HEK293 (cell line): Measurements from ENCODE around the gene SMIM26.
A peak's percentile ranks its signal among the peaks of the same experiment; 100 is the strongest.

Experiments used
- GLIS2 ChIP-seq: fragments of 450-650 bp; formaldehyde crosslinking; IDR thresholded peaks from 2 replicates; pipeline ENCODE4 v1.5.1; 2016; ENCODE audit warnings: missing biosample characterization, missing genetic modification characterization
- KLF10 ChIP-seq: fragments of 450-650 bp; IDR thresholded peaks from 2 replicates; pipeline ENCODE4 v1.5.1; 2018; ENCODE audit warnings: missing biosample characterization, mild to moderate bottlenecking, missing genetic modification characterization
- REPIN1 ChIP-seq: fragments of 450-650 bp; formaldehyde crosslinking; IDR thresholded peaks from 2 replicates; pipeline ENCODE4 v1.5.1; 2017; ENCODE audit warnings: missing biosample characterization, missing genetic modification characterization, low read depth
- TCF7L2 ChIP-seq: IDR thresholded peaks from 2 replicates; pipeline ENCODE4 v1.6.1; 2011; ENCODE audit warnings: low read depth, mild to moderate bottlenecking, inconsistent platforms, low read length, moderate library complexity, borderline replicate concordance
- ZBTB8A ChIP-seq: fragments of 450-650 bp; formaldehyde crosslinking; IDR thresholded peaks from 2 replicates; pipeline ENCODE4 v1.5.1; 2016; ENCODE audit warnings: missing biosample characterization, missing genetic modification characterization
- ZIC2 ChIP-seq: fragments of 450-650 bp; formaldehyde crosslinking; IDR thresholded peaks from 2 replicates; pipeline ENCODE4 v1.5.1; 2016; ENCODE audit warnings: missing biosample characterization, missing genetic modification characterization
- ZNF146 ChIP-seq: fragments of 450-650 bp; formaldehyde crosslinking; IDR thresholded peaks from 2 replicates; pipeline ENCODE4 v1.5.1; 2016; ENCODE audit warnings: missing biosample characterization, missing genetic modification characterization
- ZNF157 ChIP-seq: fragments of 450-650 bp; formaldehyde crosslinking; IDR thresholded peaks from 2 replicates; pipeline ENCODE4 v1.5.1; 2016; ENCODE audit warnings: missing biosample characterization, missing genetic modification characterization
- ZNF2 ChIP-seq: fragments of 450-650 bp; formaldehyde crosslinking; IDR thresholded peaks from 2 replicates; pipeline ENCODE4 v1.5.1; 2016; ENCODE audit warnings: missing biosample characterization, missing genetic modification characterization
- ZNF404 ChIP-seq: fragments of 450-650 bp; formaldehyde crosslinking; IDR thresholded peaks from 2 replicates; pipeline ENCODE4 v1.5.1; 2017; ENCODE audit warnings: missing biosample characterization, missing genetic modification characterization
- ZNF501 ChIP-seq: fragments of 450-650 bp; formaldehyde crosslinking; IDR thresholded peaks from 2 replicates; pipeline ENCODE4 v1.5.1; 2016; ENCODE audit warnings: missing biosample characterization, missing genetic modification characterization
- ZNF561 ChIP-seq: fragments of 450-650 bp; IDR thresholded peaks from 2 replicates; pipeline ENCODE4 v1.5.1; 2018; ENCODE audit warnings: missing biosample characterization, missing genetic modification characterization, borderline replicate concordance
- ZNF571 ChIP-seq: fragments of 450-650 bp; formaldehyde crosslinking; IDR thresholded peaks from 2 replicates; pipeline ENCODE4 v1.5.0; 2017; ENCODE audit warnings: missing biosample characterization, missing genetic modification characterization
- ZNF600 ChIP-seq: fragments of 450-650 bp; formaldehyde crosslinking; IDR thresholded peaks from 2 replicates; pipeline ENCODE4 v1.5.1; 2016; ENCODE audit warnings: missing biosample characterization, missing genetic modification characterization
- ZNF610 ChIP-seq: fragments of 450-650 bp; formaldehyde crosslinking; IDR thresholded peaks from 2 replicates; pipeline ENCODE4 v1.5.1; 2016; ENCODE audit warnings: missing biosample characterization, missing genetic modification characterization, borderline replicate concordance
- ZNF621 ChIP-seq: fragments of 450-650 bp; formaldehyde crosslinking; IDR thresholded peaks from 2 replicates; pipeline ENCODE4 v1.5.1; 2017; ENCODE audit warnings: missing biosample characterization, missing genetic modification characterization
- ZNF843 ChIP-seq: fragments of 450-650 bp; formaldehyde crosslinking; IDR thresholded peaks from 2 replicates; pipeline ENCODE4 v1.5.1; 2016; ENCODE audit warnings: missing biosample characterization, missing genetic modification characterization
- ZSCAN30 ChIP-seq: fragments of 450-650 bp; IDR thresholded peaks from 2 replicates; pipeline ENCODE4 v1.5.1; 2018; ENCODE audit warnings: missing biosample characterization, mild to moderate bottlenecking, missing genetic modification characterization, moderate library complexity
- ZXDB ChIP-seq: fragments of 450-650 bp; formaldehyde crosslinking; IDR thresholded peaks from 2 replicates; pipeline ENCODE4 v1.5.1; 2016; ENCODE audit warnings: missing biosample characterization, missing genetic modification characterization
- TF ChIP-seq, protein P1 (sequence below): fragments of 450-650 bp; formaldehyde crosslinking; conservative IDR thresholded peaks from 2 replicates; pipeline ENCODE4 v1.5.1; 2016; ENCODE audit warnings: low read depth, missing biosample characterization, missing genetic modification characterization
- TF ChIP-seq, protein P2 (sequence below): fragments of 450-650 bp; formaldehyde crosslinking; IDR thresholded peaks from 2 replicates; pipeline ENCODE4 v1.5.1; 2016; ENCODE audit warnings: missing biosample characterization, missing genetic modification characterization
- TF ChIP-seq, protein P3 (sequence below): fragments of 450-650 bp; formaldehyde crosslinking; IDR thresholded peaks from 2 replicates; pipeline ENCODE4 v1.5.1; 2016; ENCODE audit warnings: missing biosample characterization, missing genetic modification characterization
- TF ChIP-seq, protein P4 (sequence below): fragments of 450-650 bp; formaldehyde crosslinking; IDR thresholded peaks from 2 replicates; pipeline ENCODE4 v1.5.1; 2016; ENCODE audit warnings: missing biosample characterization, missing genetic modification characterization
- TF ChIP-seq, protein P5 (sequence below): IDR thresholded peaks from 2 replicates; pipeline ENCODE4 v1.6.1; 2011; ENCODE audit warnings: mild to moderate bottlenecking, low read depth, low read length, borderline replicate concordance
- TF ChIP-seq, protein P6 (sequence below): fragments of 450-650 bp; IDR thresholded peaks from 2 replicates; pipeline ENCODE4 v1.5.1; 2018; ENCODE audit warnings: missing biosample characterization, mild to moderate bottlenecking, missing genetic modification characterization

Gene SMIM26

DNA sequence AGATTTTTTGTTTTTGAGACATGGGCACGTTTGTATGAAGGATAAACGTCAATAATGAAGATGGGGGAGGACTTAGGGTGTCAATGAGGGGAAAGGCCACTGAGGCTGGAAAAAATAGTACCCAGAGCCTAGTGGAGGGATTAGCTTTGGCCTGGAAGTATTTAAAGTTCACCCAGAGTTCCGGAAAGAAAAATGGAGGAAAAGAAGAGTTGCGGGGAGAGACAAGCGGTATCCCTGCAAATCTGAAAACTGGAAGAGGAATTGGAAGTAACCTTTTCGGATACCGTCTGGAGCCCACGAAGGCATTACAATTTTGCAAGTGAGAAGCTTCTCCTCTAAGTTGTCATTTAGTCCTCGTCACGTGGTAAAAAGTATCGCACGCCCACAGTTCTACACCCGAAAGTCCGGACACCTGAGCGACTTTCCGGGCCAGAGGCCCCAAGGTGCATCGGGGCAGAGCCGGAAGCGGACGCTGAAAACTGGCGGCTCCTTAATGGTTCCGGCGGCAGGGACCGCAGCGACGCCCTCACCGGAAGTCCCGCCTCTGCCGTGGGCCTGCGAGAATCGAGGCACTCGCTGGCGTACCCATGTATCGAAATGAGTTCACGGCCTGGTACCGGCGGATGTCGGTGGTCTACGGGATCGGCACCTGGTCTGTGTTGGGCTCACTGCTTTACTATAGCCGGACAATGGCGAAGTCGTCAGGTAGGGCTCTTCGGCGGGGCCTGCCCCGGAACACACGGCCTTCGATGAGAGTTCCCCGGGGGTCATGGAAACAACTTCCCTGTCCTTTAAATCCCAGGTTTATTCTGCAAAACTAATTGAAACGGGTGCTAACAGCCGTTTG, at the start of gene SMIM26 (continued):
- TF ChIP-seq, protein P1, sequence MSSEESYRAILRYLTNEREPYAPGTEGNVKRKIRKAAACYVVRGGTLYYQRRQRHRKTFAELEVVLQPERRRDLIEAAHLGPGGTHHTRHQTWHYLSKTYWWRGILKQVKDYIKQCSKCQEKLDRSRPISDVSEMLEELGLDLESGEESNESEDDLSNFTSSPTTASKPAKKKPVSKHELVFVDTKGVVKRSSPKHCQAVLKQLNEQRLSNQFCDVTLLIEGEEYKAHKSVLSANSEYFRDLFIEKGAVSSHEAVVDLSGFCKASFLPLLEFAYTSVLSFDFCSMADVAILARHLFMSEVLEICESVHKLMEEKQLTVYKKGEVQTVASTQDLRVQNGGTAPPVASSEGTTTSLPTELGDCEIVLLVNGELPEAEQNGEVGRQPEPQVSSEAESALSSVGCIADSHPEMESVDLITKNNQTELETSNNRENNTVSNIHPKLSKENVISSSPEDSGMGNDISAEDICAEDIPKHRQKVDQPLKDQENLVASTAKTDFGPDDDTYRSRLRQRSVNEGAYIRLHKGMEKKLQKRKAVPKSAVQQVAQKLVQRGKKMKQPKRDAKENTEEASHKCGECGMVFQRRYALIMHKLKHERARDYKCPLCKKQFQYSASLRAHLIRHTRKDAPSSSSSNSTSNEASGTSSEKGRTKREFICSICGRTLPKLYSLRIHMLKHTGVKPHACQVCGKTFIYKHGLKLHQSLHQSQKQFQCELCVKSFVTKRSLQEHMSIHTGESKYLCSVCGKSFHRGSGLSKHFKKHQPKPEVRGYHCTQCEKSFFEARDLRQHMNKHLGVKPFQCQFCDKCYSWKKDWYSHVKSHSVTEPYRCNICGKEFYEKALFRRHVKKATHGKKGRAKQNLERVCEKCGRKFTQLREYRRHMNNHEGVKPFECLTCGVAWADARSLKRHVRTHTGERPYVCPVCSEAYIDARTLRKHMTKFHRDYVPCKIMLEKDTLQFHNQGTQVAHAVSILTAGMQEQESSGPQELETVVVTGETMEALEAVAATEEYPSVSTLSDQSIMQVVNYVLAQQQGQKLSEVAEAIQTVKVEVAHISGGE (tag by site-specific recombination), result peak; percentile 99
- TF ChIP-seq ZIC2 (tag by site-specific recombination) (0 out of 2 replicates have a peak, but pooled peaks have one; percentile 10), ZNF571 (tag by site-specific recombination) (no peak), ZNF404 (tag by site-specific recombination) (peak; percentile 4; the same call in 1 of the 2 replicates), ZNF2 (tag by site-specific recombination) (peak; percentile 90), ZNF501 (tag by site-specific recombination) (peak; percentile 88; the same call in 1 of the 2 replicates), ZNF621 (tag by site-specific recombination) (no peak), ZNF843 (tag by site-specific recombination) (0 out of 2 replicates have a peak, but pooled peaks have one; percentile 29), ZXDB (tag by site-specific recombination) (peak; percentile 97), ZNF157 (no peak), GLIS2 (tag by site-specific recombination) (0 out of 2 replicates have a peak, but pooled peaks have one; percentile 18), ZNF600 (tag by site-specific recombination) (peak; percentile 68; the same call in 1 of the 2 replicates), ZNF610 (tag by site-specific recombination) (peak; percentile 65; the same call in 1 of the 2 replicates), ZSCAN30 (tag by site-specific recombination) (0 out of 2 replicates have a peak, but pooled peaks have one; percentile 39), TCF7L2 (no peak), REPIN1 (tag by site-specific recombination) (peak; percentile 87; the same call in 1 of the 2 replicates), KLF10 (tag by site-specific recombination) (peak; percentile 22; the same call in 1 of the 2 replicates), ZBTB8A (tag by site-specific recombination) (peak; percentile 83), ZNF146 (tag by site-specific recombination) (0 out of 2 replicates have a peak, but pooled peaks have one; percentile 21), ZNF561 (tag by site-specific recombination) (peak; percentile 80; the same call in 1 of the 2 replicates)
- TF ChIP-seq, protein P2, sequence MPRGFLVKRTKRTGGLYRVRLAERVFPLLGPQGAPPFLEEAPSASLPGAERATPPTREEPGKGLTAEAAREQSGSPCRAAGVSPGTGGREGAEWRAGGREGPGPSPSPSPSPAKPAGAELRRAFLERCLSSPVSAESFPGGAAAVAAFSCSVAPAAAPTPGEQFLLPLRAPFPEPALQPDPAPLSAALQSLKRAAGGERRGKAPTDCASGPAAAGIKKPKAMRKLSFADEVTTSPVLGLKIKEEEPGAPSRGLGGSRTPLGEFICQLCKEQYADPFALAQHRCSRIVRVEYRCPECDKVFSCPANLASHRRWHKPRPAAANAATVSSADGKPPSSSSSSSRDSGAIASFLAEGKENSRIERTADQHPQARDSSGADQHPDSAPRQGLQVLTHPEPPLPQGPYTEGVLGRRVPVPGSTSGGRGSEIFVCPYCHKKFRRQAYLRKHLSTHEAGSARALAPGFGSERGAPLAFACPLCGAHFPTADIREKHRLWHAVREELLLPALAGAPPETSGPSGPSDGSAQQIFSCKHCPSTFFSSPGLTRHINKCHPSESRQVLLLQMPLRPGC (tag by site-specific recombination), result peak; percentile 77
- TF ChIP-seq, protein P3, sequence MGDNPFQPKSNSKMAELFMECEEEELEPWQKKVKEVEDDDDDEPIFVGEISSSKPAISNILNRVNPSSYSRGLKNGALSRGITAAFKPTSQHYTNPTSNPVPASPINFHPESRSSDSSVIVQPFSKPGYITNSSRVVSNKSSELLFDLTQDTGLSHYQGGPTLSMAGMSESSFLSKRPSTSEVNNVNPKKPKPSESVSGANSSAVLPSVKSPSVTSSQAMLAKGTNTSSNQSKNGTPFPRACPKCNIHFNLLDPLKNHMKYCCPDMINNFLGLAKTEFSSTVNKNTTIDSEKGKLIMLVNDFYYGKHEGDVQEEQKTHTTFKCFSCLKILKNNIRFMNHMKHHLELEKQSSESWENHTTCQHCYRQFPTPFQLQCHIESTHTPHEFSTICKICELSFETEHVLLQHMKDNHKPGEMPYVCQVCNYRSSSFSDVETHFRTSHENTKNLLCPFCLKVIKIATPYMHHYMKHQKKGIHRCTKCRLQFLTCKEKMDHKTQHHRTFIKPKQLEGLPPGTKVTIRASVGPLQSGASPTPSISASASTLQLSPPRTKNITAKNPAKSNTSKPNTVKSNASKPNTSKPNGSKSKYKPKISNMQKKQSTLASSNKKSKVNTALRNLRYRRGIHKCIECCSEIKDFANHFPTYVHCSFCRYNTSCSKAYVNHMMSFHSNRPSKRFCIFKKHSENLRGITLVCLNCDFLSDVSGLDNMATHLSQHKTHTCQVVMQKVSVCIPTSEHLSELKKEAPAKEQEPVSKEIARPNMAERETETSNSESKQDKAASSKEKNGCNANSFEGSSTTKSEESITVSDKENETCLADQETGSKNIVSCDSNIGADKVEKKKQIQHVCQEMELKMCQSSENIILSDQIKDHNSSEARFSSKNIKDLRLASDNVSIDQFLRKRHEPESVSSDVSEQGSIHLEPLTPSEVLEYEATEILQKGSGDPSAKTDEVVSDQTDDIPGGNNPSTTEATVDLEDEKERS, result 0 out of 2 replicates have a peak, but pooled peaks have one; percentile 33
- TF ChIP-seq, protein P4, sequence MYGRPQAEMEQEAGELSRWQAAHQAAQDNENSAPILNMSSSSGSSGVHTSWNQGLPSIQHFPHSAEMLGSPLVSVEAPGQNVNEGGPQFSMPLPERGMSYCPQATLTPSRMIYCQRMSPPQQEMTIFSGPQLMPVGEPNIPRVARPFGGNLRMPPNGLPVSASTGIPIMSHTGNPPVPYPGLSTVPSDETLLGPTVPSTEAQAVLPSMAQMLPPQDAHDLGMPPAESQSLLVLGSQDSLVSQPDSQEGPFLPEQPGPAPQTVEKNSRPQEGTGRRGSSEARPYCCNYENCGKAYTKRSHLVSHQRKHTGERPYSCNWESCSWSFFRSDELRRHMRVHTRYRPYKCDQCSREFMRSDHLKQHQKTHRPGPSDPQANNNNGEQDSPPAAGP (tag by site-specific recombination), result peak; percentile 78; the same call in 1 of the 2 replicates
- TF ChIP-seq, protein P5, sequence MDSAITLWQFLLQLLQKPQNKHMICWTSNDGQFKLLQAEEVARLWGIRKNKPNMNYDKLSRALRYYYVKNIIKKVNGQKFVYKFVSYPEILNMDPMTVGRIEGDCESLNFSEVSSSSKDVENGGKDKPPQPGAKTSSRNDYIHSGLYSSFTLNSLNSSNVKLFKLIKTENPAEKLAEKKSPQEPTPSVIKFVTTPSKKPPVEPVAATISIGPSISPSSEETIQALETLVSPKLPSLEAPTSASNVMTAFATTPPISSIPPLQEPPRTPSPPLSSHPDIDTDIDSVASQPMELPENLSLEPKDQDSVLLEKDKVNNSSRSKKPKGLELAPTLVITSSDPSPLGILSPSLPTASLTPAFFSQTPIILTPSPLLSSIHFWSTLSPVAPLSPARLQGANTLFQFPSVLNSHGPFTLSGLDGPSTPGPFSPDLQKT, result peak; percentile 66; the same call in 1 of the 2 replicates
- TF ChIP-seq, protein P6, sequence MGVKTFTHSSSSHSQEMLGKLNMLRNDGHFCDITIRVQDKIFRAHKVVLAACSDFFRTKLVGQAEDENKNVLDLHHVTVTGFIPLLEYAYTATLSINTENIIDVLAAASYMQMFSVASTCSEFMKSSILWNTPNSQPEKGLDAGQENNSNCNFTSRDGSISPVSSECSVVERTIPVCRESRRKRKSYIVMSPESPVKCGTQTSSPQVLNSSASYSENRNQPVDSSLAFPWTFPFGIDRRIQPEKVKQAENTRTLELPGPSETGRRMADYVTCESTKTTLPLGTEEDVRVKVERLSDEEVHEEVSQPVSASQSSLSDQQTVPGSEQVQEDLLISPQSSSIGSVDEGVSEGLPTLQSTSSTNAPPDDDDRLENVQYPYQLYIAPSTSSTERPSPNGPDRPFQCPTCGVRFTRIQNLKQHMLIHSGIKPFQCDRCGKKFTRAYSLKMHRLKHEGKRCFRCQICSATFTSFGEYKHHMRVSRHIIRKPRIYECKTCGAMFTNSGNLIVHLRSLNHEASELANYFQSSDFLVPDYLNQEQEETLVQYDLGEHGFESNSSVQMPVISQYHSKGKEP (tag by site-specific recombination), result no peak
